Parathyroid adenoma (tissue), 2 donors: ENCODE measurements around the gene ANGPTL2.

Source experiments
- H2AFZ ChIP-seq: fragments of 300-600 bp; sonication (generic); one replicate; pipeline ENCODE4 v1.7.0; 2017; ENCODE audit warnings: antibody characterized with exemption, mild to moderate bottlenecking
- H3K27ac ChIP-seq: fragments of 300-600 bp; sonication (generic); one replicate; pipeline ENCODE4 v1.7.0; 2017
- H3K27me3 ChIP-seq: fragments of 300-600 bp; sonication (generic); one replicate; pipeline ENCODE4 v1.7.0; 2017; ENCODE audit warnings: low read length; ENCODE audit not compliant: control insufficient read depth, insufficient read depth
- H3K36me3 ChIP-seq: fragments of 300-600 bp; sonication (generic); one replicate; pipeline ENCODE4 v1.7.0; 2017; ENCODE audit warnings: low read length; ENCODE audit not compliant: control insufficient read depth, insufficient read depth
- H3K4me1 ChIP-seq: fragments of 300-600 bp; sonication (generic); one replicate; pipeline ENCODE4 v1.7.0; 2017; ENCODE audit warnings: control low read depth
- H3K4me2 ChIP-seq: fragments of 300-600 bp; sonication (generic); one replicate; pipeline ENCODE4 v1.7.0; 2017; ENCODE audit warnings: low read length
- H3K4me3 ChIP-seq: fragments of 300-600 bp; sonication (generic); one replicate; pipeline ENCODE4 v1.7.0; 2017; ENCODE audit warnings: low read depth, low read length
- H3K79me2 ChIP-seq: fragments of 300-600 bp; sonication (generic); one replicate; pipeline ENCODE4 v1.7.0; 2017; ENCODE audit warnings: control low read depth
- H3K9ac ChIP-seq: fragments of 300-600 bp; sonication (generic); one replicate; pipeline ENCODE4 v1.7.0; 2017; ENCODE audit warnings: mild to moderate bottlenecking
- H3K9me3 ChIP-seq: fragments of 300-600 bp; sonication (generic); one replicate; pipeline ENCODE4 v1.7.0; 2017; ENCODE audit warnings: low read length; ENCODE audit not compliant: control insufficient read depth
- TF ChIP-seq, protein P1 (sequence below): fragments of 300-600 bp; sonication (generic); IDR thresholded peaks from one replicate; pipeline ENCODE4 v1.7.0; 2017; ENCODE audit warnings: antibody characterized with exemption, mild to moderate bottlenecking
- donor health status: primary hyperparathyroidism.

ANGPTL2 gene

DNA sequence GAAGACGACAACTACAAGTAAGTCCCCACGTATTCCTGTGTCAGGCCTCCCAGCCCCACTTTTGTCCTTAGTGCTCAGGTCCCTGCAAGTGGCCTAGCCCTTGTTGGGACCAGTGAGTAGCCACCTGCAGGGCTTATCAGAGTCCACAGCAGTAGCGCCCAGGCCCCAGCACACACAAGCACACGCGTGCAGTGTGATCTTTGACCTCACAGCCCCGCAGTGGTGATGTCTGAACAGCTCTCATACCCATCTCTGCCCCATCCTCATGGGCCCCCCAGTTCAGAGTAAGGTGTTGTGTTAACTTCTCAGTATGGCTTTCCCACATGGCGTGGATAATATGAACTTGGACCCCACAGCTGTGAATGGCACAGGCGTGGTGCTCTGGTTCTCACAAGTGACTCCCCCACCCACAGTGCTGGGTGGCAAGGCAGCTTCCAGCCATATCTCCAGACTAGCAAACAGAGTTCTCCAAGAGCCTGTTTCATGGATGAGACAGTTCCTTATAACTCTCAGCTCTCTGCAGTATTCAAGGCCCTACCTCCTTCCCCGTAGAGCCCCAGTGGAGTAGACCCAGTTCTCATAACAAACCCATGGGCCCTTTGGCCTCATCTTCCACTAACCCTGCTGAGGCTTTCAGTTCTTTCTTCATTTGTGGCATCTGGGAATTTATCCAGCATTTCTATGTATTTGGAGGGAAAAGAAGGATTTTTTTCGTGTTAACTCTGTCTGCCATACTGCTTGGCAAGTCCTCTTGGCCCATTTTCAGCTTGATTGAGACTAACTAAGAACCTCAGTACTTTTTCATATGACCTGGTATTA lies 46.5 kb upstream of the ANGPTL2 start:
- Histone ChIP-seq H3K4me1 (no peaks in the 10 kb centered on the region), H3K79me2 (no peaks in the 10 kb centered on the region), H3K27ac (no peak overlapping the region), H3K9me3 (no peaks in the 10 kb centered on the region), H3K36me3 (no peaks in the 10 kb centered on the region), H2AFZ (no peak overlapping the region), H3K4me2 (no peak overlapping the region), H3K27me3 (no peaks in the 10 kb centered on the region), H3K9ac (no peak overlapping the region), H3K4me3 (no peak overlapping the region)
- TF ChIP-seq, protein P1, sequence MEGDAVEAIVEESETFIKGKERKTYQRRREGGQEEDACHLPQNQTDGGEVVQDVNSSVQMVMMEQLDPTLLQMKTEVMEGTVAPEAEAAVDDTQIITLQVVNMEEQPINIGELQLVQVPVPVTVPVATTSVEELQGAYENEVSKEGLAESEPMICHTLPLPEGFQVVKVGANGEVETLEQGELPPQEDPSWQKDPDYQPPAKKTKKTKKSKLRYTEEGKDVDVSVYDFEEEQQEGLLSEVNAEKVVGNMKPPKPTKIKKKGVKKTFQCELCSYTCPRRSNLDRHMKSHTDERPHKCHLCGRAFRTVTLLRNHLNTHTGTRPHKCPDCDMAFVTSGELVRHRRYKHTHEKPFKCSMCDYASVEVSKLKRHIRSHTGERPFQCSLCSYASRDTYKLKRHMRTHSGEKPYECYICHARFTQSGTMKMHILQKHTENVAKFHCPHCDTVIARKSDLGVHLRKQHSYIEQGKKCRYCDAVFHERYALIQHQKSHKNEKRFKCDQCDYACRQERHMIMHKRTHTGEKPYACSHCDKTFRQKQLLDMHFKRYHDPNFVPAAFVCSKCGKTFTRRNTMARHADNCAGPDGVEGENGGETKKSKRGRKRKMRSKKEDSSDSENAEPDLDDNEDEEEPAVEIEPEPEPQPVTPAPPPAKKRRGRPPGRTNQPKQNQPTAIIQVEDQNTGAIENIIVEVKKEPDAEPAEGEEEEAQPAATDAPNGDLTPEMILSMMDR, result no peak

DNA sequence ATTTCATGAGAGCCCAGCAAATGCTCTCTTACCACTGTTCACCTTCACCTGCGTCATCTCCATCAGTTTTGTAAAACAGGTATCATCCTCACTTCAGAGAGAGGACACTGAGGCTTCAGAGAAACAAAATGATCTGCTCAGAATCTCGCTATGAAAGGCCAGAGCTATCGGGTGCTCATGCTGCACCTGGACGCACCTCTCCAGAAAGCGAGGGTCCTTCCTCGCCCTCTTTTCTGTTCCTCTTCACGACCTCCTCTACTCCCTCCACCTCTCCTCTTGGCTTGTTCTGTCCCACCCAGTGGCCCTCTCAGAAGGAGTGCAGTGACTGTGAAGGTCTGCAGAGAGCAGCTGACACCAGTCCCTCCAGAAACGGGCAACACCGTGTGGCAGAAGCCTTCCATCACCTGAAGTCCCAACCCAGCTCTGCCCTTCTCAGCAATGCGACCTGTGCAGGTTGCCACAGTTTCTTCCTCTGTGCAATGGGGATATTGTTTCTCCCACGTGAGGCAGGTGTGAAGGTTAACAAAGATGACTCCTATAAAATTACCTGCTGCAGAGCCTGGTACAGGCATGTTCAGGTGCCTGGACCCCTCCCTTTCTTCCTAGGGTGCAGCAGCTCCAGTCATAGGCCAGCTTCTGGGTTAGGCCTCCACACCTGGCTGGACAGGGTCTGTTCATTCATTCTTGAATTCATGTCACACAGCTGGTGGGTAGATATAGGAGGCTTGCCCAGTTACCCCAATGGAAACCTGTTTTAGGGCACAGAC lies 45.3 kb upstream of the ANGPTL2 start:
- no peak overlapping the region for H3K4me3 ChIP-seq

DNA sequence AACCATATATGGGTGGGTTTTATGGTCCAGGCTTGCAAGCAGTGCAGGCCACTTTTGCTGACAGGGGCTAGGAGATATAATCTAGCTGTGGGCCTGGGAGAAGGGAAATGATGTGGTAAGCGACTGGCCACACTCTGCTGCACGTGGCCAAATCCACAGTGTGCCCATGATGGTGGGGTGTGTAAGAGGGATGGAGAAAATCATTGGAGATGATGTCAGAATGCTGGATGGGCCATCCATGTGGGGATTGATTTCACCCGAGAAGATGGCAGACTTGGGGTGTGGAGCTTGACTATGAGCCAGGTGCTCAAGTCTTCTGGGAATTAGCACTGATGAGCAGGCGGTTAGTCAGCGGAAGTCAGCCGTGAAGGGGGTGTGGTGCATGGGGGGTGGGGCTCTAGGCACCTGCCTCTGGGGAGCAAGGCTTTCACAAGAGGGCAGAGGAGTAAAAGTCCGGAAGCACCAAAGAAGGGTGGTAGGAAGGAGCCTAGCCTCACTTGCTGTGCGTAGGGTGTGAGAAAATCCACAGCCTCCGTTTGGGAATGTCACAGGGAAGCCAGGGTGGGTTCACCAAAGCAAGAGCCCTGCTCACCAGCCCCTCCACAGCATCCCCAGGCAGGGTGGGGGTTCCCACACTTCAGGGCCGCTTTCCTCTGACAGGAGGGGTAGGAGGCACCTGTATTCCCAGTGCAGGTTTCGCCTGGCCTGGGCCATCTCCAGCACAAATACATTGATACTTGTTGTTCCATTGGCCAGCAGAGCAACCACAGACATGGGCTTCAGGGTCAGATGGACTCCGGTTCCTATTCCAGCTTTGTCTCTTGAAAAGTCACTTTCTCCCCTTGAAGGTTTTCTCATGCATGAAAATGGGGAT lies 44.5 kb upstream of the ANGPTL2 start:
- no peaks in the 10 kb centered on the region for H3K79me2 ChIP-seq
- no peaks in the 10 kb centered on the region for H3K9me3 ChIP-seq
- H3K9ac ChIP-seq, result no peak overlapping the region
- H3K4me2 ChIP-seq, result no peak overlapping the region
- H3K27me3 ChIP-seq, result no peaks in the 10 kb centered on the region
- H3K36me3 ChIP-seq, result no peaks in the 10 kb centered on the region
- H2AFZ ChIP-seq, result no peak overlapping the region
- H3K4me1 ChIP-seq, result no peaks in the 10 kb centered on the region
- TF ChIP-seq, protein P1, result no peak
- H3K4me3 ChIP-seq, result no peak overlapping the region
- H3K27ac ChIP-seq, result no peak overlapping the region

More for the DNA sequence above, 45.3 kb upstream of the ANGPTL2 start:
- Histone ChIP-seq H3K4me1 (no peaks in the 10 kb centered on the region), H3K79me2 (no peaks in the 10 kb centered on the region), H3K27ac (no peak overlapping the region), H3K4me2 (no peak overlapping the region), H3K9me3 (no peaks in the 10 kb centered on the region), H3K36me3 (no peaks in the 10 kb centered on the region), H2AFZ (no peak overlapping the region), H3K9ac (no peak overlapping the region), H3K27me3 (no peaks in the 10 kb centered on the region)
- TF ChIP-seq, protein P1, result no peak

DNA sequence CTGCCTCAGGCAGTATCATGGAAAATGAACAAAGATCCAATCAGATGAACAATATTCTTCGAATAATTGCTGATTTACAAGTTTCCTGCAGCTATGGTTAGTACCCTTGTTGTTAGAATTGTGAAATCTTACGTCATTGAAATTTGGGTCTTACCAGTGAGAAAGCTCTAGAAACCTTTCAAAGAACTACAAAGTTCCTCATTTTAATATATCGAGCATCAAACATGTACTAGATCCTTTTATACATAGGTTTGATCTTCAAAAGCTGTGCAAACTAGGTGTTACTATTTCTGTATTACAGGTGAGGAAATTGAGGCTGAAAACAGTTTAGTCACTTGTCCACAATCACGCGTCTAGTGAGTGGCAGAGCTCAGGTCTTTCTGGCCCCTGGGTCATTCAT lies 43.7 kb upstream of the ANGPTL2 start:
- Histone ChIP-seq H3K36me3 (no peaks in the 10 kb centered on the region), H3K79me2 (no peaks in the 10 kb centered on the region), H3K4me3 (no peak overlapping the region), H2AFZ (no peak overlapping the region), H3K9me3 (no peaks in the 10 kb centered on the region), H3K9ac (no peak overlapping the region), H3K4me2 (no peak overlapping the region), H3K27me3 (no peaks in the 10 kb centered on the region), H3K4me1 (no peaks in the 10 kb centered on the region), H3K27ac (no peak overlapping the region)
- TF ChIP-seq, protein P1, result no peak
